GM18498 (cell line): ENCODE measurements around the gene TEX53.

Experiments
- ATAC-seq: cut with Tn5 transposase; IDR thresholded peaks from one replicate; pipeline ENCODE4 v1.9.1; 2021; ENCODE audit warnings: mild to moderate bottlenecking, moderate library complexity; ENCODE audit not compliant: unreplicated experiment

The TEX53 gene

DNA sequence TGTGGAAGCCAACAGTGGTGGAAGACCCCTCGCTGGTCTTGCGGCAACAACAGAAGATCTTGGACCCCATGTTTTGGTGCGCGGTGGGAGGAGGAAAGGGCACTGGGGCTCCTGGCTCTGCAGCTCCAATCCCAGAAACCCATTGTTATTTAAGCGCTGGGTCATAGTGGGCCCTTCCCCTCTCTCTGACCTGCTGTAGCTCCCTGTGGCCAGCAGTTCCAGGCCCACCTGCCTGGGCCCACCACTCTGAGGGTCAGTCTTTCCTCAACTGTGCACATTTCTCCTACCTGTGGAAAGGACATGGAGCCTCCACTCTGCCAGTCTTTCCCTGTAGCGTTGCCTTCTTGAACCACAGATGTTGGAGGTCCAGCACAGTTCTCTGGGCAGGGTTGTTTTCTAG, at the start of gene TEX53:
Gene TEX53 (minus strand): TSS at position 101 of the 400 bp plus-strand sequence. CDS start 31 bp downstream, at position 70.
- no peak for ATAC-seq

GRCh38 chr9:114706711-114707110, 49.1 kb upstream of the TEX53 start:
- ATAC-seq, result no peak

- no peak for ATAC-seq
Observed at GRCh38 chr9:114701988-114702387, 44.4 kb upstream of the TEX53 start.

GRCh38 chr9:114697951-114698351, 40.3 kb upstream of the TEX53 start:
- peak; percentile 42 for ATAC-seq

GRCh38 chr9:114696814-114697544, 39.4 kb upstream of the TEX53 start:
- ATAC-seq, result peak; percentile 66

- no peak for ATAC-seq
Observed at GRCh38 chr9:114695948-114696347, 38.3 kb upstream of the TEX53 start.

- peak; percentile 47 for ATAC-seq
Observed at GRCh38 chr9:114694719-114695269, 37.2 kb upstream of the TEX53 start.

GRCh38 chr9:114694146-114694545, 36.5 kb upstream of the TEX53 start:
- ATAC-seq, result no peak

GRCh38 chr9:114693248-114693855, 35.7 kb upstream of the TEX53 start:
- ATAC-seq, result no peak

GRCh38 chr9:114691956-114692295, 34.3 kb upstream of the TEX53 start:
- ATAC-seq, result no peak

- ATAC-seq, result peak; percentile 70
Observed at GRCh38 chr9:114691046-114691955, 33.7 kb upstream of the TEX53 start.

- no peak for ATAC-seq
Observed at GRCh38 chr9:114690308-114690707, 32.7 kb upstream of the TEX53 start.

- no peak for ATAC-seq
Observed at GRCh38 chr9:114689813-114690212, 32.2 kb upstream of the TEX53 start.

GRCh38 chr9:114688909-114689610, 31.5 kb upstream of the TEX53 start:
- ATAC-seq, result no peak

GRCh38 chr9:114688379-114688778, 30.8 kb upstream of the TEX53 start:
- ATAC-seq, result no peak

- ATAC-seq, result no peak
Observed at GRCh38 chr9:114687034-114687433, 29.4 kb upstream of the TEX53 start.

- ATAC-seq, result no peak
Observed at GRCh38 chr9:114685951-114686350, 28.3 kb upstream of the TEX53 start.

DNA sequence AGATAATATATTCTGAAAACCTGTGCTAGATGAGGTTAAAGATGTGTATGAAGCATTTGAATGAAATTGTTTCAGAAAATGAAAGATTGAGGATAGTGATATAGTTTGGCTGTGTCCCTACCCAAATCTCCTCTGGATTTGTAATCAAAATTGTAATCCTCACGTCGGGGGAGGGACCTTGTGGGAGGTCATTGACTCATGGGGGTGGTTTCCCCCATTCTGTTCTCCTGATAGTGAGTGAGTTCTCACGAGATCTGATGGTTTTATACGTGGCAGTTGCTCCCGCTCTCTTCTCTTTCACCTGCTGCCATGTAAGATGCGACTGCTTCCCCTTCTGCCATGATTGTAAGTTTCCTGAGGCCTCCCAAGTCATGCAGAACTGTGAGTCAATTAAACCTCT, 26.4 kb upstream of the TEX53 start:
- no peak for ATAC-seq

- ATAC-seq, result no peak
Observed at GRCh38 chr9:114682846-114683245, 25.2 kb upstream of the TEX53 start.

GRCh38 chr9:114681594-114682332, 24.2 kb upstream of the TEX53 start, which contains the start of gene TEX48:
Gene TEX48, minus strand, starts transcription at chr9:114682192. Its CDS starts 10,469 bp downstream, at chr9:114671723.
- peak; percentile 89 for ATAC-seq
